Vagina (tissue), 2 donors: ENCODE data around the gene NODAL.

Experiments
- CTCF ChIP-seq, 3 experiments: fragments of 450-650 bp in 2 of 3; fragments of 200-600 bp in 1 of 3; sonication (generic) in 1 of 3; IDR thresholded peaks; one replicate each; pipeline ENCODE4 v1.5.1; 2017 to 2019; ENCODE audit warnings: antibody characterized with exemption in 3 of 3, mild to moderate bottlenecking in 2 of 3, moderate library complexity in 2 of 3
- POLR2AphosphoS5 ChIP-seq, 2 donors: sonication (generic); formaldehyde crosslinking; IDR thresholded peaks; one replicate each; pipeline ENCODE4 v1.9.0; 2017; ENCODE audit warnings: antibody characterized with exemption in 2 of 2, mild to moderate bottlenecking in 2 of 2, low read depth in 1 of 2; ENCODE audit not compliant: insufficient read depth in 1 of 2

- TF ChIP-seq POLR2AphosphoS5 (IDR thresholded peaks at IDR 0.05; ENCODE audit: insufficient read depth in 1 of 2, low read depth in 1 of 2) (no peak), CTCF (IDR thresholded peaks at IDR 0.05) (no peak)
These were observed 45.3 kb downstream of the NODAL start for GRCh38 chr10:70396140-70396539.
